Smooth muscle cell (in vitro differentiated cells): ENCODE data around the gene PCDHGA4. TPM values are rescaled to one million over a fixed set of nuclear protein-coding genes. Genes with fewer than 3 reads are reported as not detected.
"Not testable (repeated sequence)": the region's sequence is repeated elsewhere in the genome, so short reads cannot be mapped to it uniquely, and the experiment has no call there.

ENCODE experiments used
- DNase-seq: peaks from one replicate; lab custom pipeline; 2025; ENCODE audit not compliant: unreplicated experiment; lab: John Stamatoyannopoulos, UW
- H2AFZ ChIP-seq: fragments of 200-600 bp; sonication (generic); 2 replicates; pipeline ENCODE4 v1.6.0; 2016; ENCODE audit warnings: antibody characterized with exemption, low read depth, mild to moderate bottlenecking
- H3F3A ChIP-seq: fragments of 200-600 bp; sonication (generic); 2 replicates; pipeline ENCODE4 v1.6.0; 2017; ENCODE audit warnings: antibody characterized with exemption, low read depth
- H3K27ac ChIP-seq: fragments of 200-600 bp; sonication (generic); 2 replicates; pipeline ENCODE4 v1.5.1; 2016; ENCODE audit warnings: low read depth, mild to moderate bottlenecking
- H3K27me3 ChIP-seq: fragments of 200-600 bp; sonication (generic); 2 replicates; pipeline ENCODE4 v1.6.1; 2016; ENCODE audit warnings: low read depth, mild to moderate bottlenecking
- H3K36me3 ChIP-seq: fragments of 200-600 bp; sonication (generic); 2 replicates; pipeline ENCODE4 v1.5.1; 2016; ENCODE audit warnings: low read depth
- H3K4me1 ChIP-seq: fragments of 200-600 bp; sonication (generic); 2 replicates; pipeline ENCODE4 v1.5.1; 2016; ENCODE audit warnings: low read depth
- H3K4me2 ChIP-seq: fragments of 200-600 bp; sonication (generic); 2 replicates; pipeline ENCODE4 v1.6.0; 2016; ENCODE audit warnings: mild to moderate bottlenecking
- H3K4me3 ChIP-seq: fragments of 200-600 bp; sonication (generic); 2 replicates; pipeline ENCODE4 v1.5.1; 2016; ENCODE audit warnings: mild to moderate bottlenecking
- H3K79me2 ChIP-seq: fragments of 200-600 bp; sonication (generic); 2 replicates; pipeline ENCODE4 v1.6.0; 2016; ENCODE audit warnings: low read depth, mild to moderate bottlenecking
- H3K9ac ChIP-seq: fragments of 200-600 bp; sonication (generic); 2 replicates; pipeline ENCODE4 v1.6.0; 2016; ENCODE audit warnings: low read depth
- H3K9me3 ChIP-seq: fragments of 200-600 bp; sonication (generic); replicated peaks from 2 replicates; pipeline ENCODE4 v1.5.1; 2016; ENCODE audit warnings: low read depth
- H4K20me1 ChIP-seq: fragments of 200-600 bp; sonication (generic); 2 replicates; pipeline ENCODE4 v1.6.0; 2016; ENCODE audit warnings: low read depth
- CTCF ChIP-seq: fragments of 200-600 bp; sonication (generic); IDR thresholded peaks from 2 replicates; pipeline ENCODE4 v1.5.1; 2017; ENCODE audit warnings: borderline replicate concordance, mild to moderate bottlenecking, antibody characterized with exemption; ENCODE audit not compliant: insufficient read depth, poor library complexity, severe bottlenecking
- whole genome bisulfite sequencing: methylation state at CpG from one replicate; pipeline ENCODE4 v1.1.7; 2016; ENCODE audit warnings: low lambda C conversion rate; 5-methylcytosine and 5-hydroxymethylcytosine counted together
- polyA plus RNA-seq: library from polyadenylated mRNA; unstranded; fragments of >200 nt; fragmentation: Nextera tagmentation; extraction: Ambion mirVana; gene quantifications from 2 replicates; pipeline ENCODE4 v1.2.1, GENCODE V29; 2016
- total RNA-seq: library from RNA; depleted of rRNA; stranded (reverse); fragments of >200 nt; gene quantifications from 2 replicates; pipeline ENCODE4 v1.2.3, GENCODE V29; 2014

Gene PCDHGA4
- total RNA-seq, result 0.58 and 1.1 TPM in 2 replicates
- polyA plus RNA-seq, result not detected in 2 replicates

- TF ChIP-seq CTCF, result peak; percentile 21
- no peak within 1 kb of the TSS for H3K4me2 ChIP-seq
- no peaks in the 10 kb centered on the region for H3F3A ChIP-seq
- H3K9ac ChIP-seq, result no peak within 1 kb of the TSS
- no peak within 1 kb of the TSS for H3K4me3 ChIP-seq
- H3K9me3 ChIP-seq, result peaks cover 6% of the 10 kb centered on the region
- 92% methylated on average over 29 of the region's 29 CpGs for WGBS
- H2AFZ ChIP-seq, result no peak within 1 kb of the TSS
- H3K79me2 ChIP-seq, result no peaks in the 10 kb centered on the region
- no peak for DNase-seq
- no peaks in the 10 kb centered on the region for H3K27me3 ChIP-seq
- no peaks in the 10 kb centered on the region for H3K36me3 ChIP-seq
- no peaks in the 10 kb centered on the region for H4K20me1 ChIP-seq
- no peak within 1 kb of the TSS for H3K27ac ChIP-seq
- no peaks in the 10 kb centered on the region for H3K4me1 ChIP-seq
These were observed at the start of gene PCDHGA4 for GRCh38 chr5:141354900-141355469. TSS of gene PCDHGA4 (plus strand) at chr5:141355021. CDS start at chr5:141355108, 87 bp downstream.

DNA sequence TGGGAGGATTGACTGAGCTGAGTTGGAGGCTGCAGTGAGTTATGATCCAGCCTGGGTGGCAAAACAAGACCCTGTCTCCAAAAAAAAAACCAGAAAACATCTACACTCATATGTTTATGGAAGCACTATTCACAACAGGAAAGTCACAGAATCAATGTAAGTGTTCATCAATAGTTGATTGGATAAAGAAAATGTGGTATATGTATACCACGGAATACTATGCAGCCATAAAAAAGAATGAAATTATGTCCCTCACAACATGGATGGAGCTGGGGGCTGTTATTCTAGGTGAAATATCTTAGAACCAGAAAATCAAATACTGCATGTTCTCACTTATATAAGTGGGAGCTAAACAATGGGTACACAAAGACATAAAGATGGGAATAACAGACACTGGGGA lies 48.2 kb upstream of the PCDHGA4 start:
- no peak overlapping the region for H3K27ac ChIP-seq
- no peak for DNase-seq
- WGBS, result 97% methylated on average over 1 of the region's 1 CpG
- peaks cover 8% of the 10 kb centered on the region for H3K9me3 ChIP-seq
- no peaks in the 10 kb centered on the region for H3F3A ChIP-seq
- H4K20me1 ChIP-seq, result no peaks in the 10 kb centered on the region
- H3K79me2 ChIP-seq, result no peaks in the 10 kb centered on the region
- H3K27me3 ChIP-seq, result no peaks in the 10 kb centered on the region
- no peak overlapping the region for H3K9ac ChIP-seq
- no peak overlapping the region for H2AFZ ChIP-seq
- no peak overlapping the region for H3K4me3 ChIP-seq
- no peaks in the 10 kb centered on the region for H3K4me1 ChIP-seq
- H3K36me3 ChIP-seq, result peaks cover 12% of the 10 kb centered on the region
- H3K4me2 ChIP-seq, result no peak overlapping the region
- no peak for TF ChIP-seq CTCF

DNA sequence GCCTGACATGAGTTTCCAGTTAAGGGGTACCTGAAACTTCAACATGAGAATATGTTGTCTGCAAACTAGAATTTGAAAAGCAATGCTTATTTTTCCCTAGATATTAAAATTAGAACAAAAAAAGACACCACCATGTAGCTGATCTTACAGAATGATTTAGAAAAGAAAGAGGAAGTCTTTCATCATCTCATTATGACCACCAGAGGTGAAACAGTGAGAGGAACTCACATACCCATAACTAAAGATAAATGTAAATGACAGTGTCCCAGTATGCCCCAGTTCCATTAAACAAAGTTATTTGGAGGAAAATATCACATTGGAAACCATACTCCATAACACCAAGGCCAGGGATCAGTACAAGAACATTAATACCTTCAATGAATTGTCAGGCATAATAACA lies 41.1 kb upstream of the PCDHGA4 start:
- no peaks in the 10 kb centered on the region for H3F3A ChIP-seq
- no peak overlapping the region for H3K27ac ChIP-seq
- no peak overlapping the region for H3K4me3 ChIP-seq
- no peak overlapping the region for H3K9ac ChIP-seq
- H3K36me3 ChIP-seq, result peaks cover 55% of the 10 kb centered on the region
- no peak for TF ChIP-seq CTCF
- H3K4me1 ChIP-seq, result no peaks in the 10 kb centered on the region
- H3K27me3 ChIP-seq, result no peaks in the 10 kb centered on the region
- no peaks in the 10 kb centered on the region for H4K20me1 ChIP-seq
- no peak overlapping the region for H3K4me2 ChIP-seq
- peaks cover 50% of the 10 kb centered on the region for H3K9me3 ChIP-seq
- H2AFZ ChIP-seq, result no peak overlapping the region
- DNase-seq, result no peak
- peaks cover 44% of the 10 kb centered on the region for H3K79me2 ChIP-seq

- peaks cover 57% of the 10 kb centered on the region for H3K9me3 ChIP-seq
These were observed 37.9 kb upstream of the PCDHGA4 start for GRCh38 chr5:141316963-141317362.

More at GRCh38 chr5:141316963-141317362, 37.9 kb upstream of the PCDHGA4 start:
- H3K27me3 ChIP-seq, H3K4me3 ChIP-seq, H3K4me2 ChIP-seq, H3K9ac ChIP-seq, DNase-seq, H3K4me1 ChIP-seq, H4K20me1 ChIP-seq, H3K27ac ChIP-seq, H2AFZ ChIP-seq: not testable (repeated sequence)
- WGBS, result 95% methylated on average over 4 of the region's 4 CpGs
- Histone ChIP-seq H3F3A (peaks cover 13% of the 10 kb centered on the region), H3K36me3 (peaks cover 61% of the 10 kb centered on the region), H3K79me2 (peaks cover 57% of the 10 kb centered on the region)
